ENCODE data around the gene ADSL.
A peak's percentile ranks its signal among the peaks of the same experiment; 100 is the strongest.
"Not testable (repeated sequence)": the region's sequence is repeated elsewhere in the genome, so short reads cannot be mapped to it uniquely, and the experiment has no call there.

ADSL gene

GRCh38 chr22:40374567-40374966 lies 28.3 kb downstream of the ADSL start:
- DNase-seq (ENCODE audit: low spot score), result no peak

- no peak for DNase-seq (ENCODE audit: low spot score)
Measured at GRCh38 chr22:40376149-40376548, 29.8 kb downstream of the ADSL start.

GRCh38 chr22:40377931-40378330 lies 31.6 kb downstream of the ADSL start:
- no peak for DNase-seq (ENCODE audit: low spot score)

GRCh38 chr22:40378448-40378847 lies 32.1 kb downstream of the ADSL start:
- not testable (repeated sequence) for DNase-seq (ENCODE audit: low spot score)

GRCh38 chr22:40381461-40381860 lies 35.2 kb downstream of the ADSL start:
- no peak for DNase-seq (ENCODE audit: low spot score)

- no peak for DNase-seq (ENCODE audit: low spot score)
Measured at GRCh38 chr22:40383905-40384304, 37.6 kb downstream of the ADSL start.

- no peak for DNase-seq (ENCODE audit: low spot score)
Measured at GRCh38 chr22:40385036-40385782, 38.9 kb downstream of the ADSL start.

- DNase-seq (ENCODE audit: low spot score), result peak; percentile 58
Measured at GRCh38 chr22:40387746-40388145, 41.4 kb downstream of the ADSL start.

- no peak for DNase-seq (ENCODE audit: low spot score)
Measured at GRCh38 chr22:40388231-40388630, 41.9 kb downstream of the ADSL start.

GRCh38 chr22:40391417-40391816 lies 45.1 kb downstream of the ADSL start:
- DNase-seq (ENCODE audit: low spot score), result no peak

- no peak for DNase-seq (ENCODE audit: low spot score)
Measured at GRCh38 chr22:40392618-40393017, 46.3 kb downstream of the ADSL start.

- DNase-seq (ENCODE audit: low spot score), result no peak
Measured at GRCh38 chr22:40394607-40395006, 48.3 kb downstream of the ADSL start.

GRCh38 chr22:40395607-40396006 lies 49.3 kb downstream of the ADSL start:
- no peak for DNase-seq (ENCODE audit: low spot score)

GRCh38 chr22:40396882-40397281 lies 50.6 kb downstream of the ADSL start:
- no peak for DNase-seq (ENCODE audit: low spot score)

- no peak for DNase-seq (ENCODE audit: low spot score)
Measured at GRCh38 chr22:40397396-40397795, 51.1 kb downstream of the ADSL start.

GRCh38 chr22:40399621-40400020 lies 53.3 kb downstream of the ADSL start:
- DNase-seq (ENCODE audit: low spot score), result no peak

- DNase-seq (ENCODE audit: low spot score), result no peak
Measured at GRCh38 chr22:40400159-40400558, 53.9 kb downstream of the ADSL start.

- no peak for DNase-seq (ENCODE audit: low spot score)
Measured at GRCh38 chr22:40401532-40401931, 55.2 kb downstream of the ADSL start.

- DNase-seq (ENCODE audit: low spot score), result no peak
Measured at GRCh38 chr22:40401981-40402406, 55.7 kb downstream of the ADSL start.

GRCh38 chr22:40403141-40403540 lies 56.8 kb downstream of the ADSL start:
- DNase-seq (ENCODE audit: low spot score), result no peak

GRCh38 chr22:40403651-40404050 lies 57.4 kb downstream of the ADSL start:
- DNase-seq (ENCODE audit: low spot score), result no peak

GRCh38 chr22:40404251-40405177 lies 58.2 kb downstream of the ADSL start:
- DNase-seq (ENCODE audit: low spot score), result no peak

All from HuH-7 (cell line).